Transverse colon (tissue), 4 donors: ENCODE results near the gene SERPIND1. TPM values are rescaled to one million over a fixed set of nuclear protein-coding genes. Genes with fewer than 3 reads are reported as not detected.

Source experiments
- DNase-seq: peaks from one replicate; pipeline ENCODE4 v3.0.0-alpha.2; 2019
- H3K27ac ChIP-seq, 4 donors: fragments of 200-600 bp; sonication (generic); 2 replicates each; pipeline ENCODE4 v1.5.1; 2016 to 2018; ENCODE audit warnings: inconsistent platforms in 4 of 4
- H3K27me3 ChIP-seq: fragments of 200-600 bp; sonication (generic); 2 replicates; pipeline ENCODE4 v1.5.1; 2017; ENCODE audit warnings: inconsistent platforms
- H3K36me3 ChIP-seq, 4 donors: fragments of 200-600 bp; sonication (generic); 2 replicates each; pipeline ENCODE4 v1.5.1; 2017 to 2019; ENCODE audit warnings: inconsistent platforms in 4 of 4
- H3K4me1 ChIP-seq, 4 donors: fragments of 200-600 bp; sonication (generic); 2 replicates each; pipeline ENCODE4 v1.5.1; 2017 to 2020; ENCODE audit warnings: inconsistent platforms in 4 of 4
- H3K4me3 ChIP-seq, 4 donors: fragments of 200-600 bp; sonication (generic); 1 replicate in 1 of 4; 2 replicates in 3 of 4; pipeline versions ENCODE4 v1.5.1 to v1.6.1; 2017 to 2019; ENCODE audit warnings: inconsistent platforms in 4 of 4
- H3K9me3 ChIP-seq, 2 donors: fragments of 200-600 bp; sonication (generic); 2 replicates each; pipeline ENCODE4 v1.5.1; 2017 to 2019; ENCODE audit warnings: inconsistent platforms in 2 of 2
- EP300 ChIP-seq: sonication (generic); formaldehyde crosslinking; IDR thresholded peaks from one replicate; pipeline ENCODE4 v1.6.1; 2017; ENCODE audit warnings: antibody characterized with exemption, low read depth
- POLR2A ChIP-seq: fragments of 450-650 bp; IDR thresholded peaks from one replicate; pipeline ENCODE4 v1.6.1; 2016; ENCODE audit warnings: antibody characterized with exemption, mild to moderate bottlenecking, moderate library complexity
- POLR2AphosphoS5 ChIP-seq, 3 donors: sonication (generic); formaldehyde crosslinking; IDR thresholded peaks; one replicate each; pipeline ENCODE4 v1.6.1; 2016; ENCODE audit warnings: antibody characterized with exemption in 3 of 3
- WGBS, 2 donors: methylation state at CpG; one replicate each; pipeline ENCODE4 v1.1.5; 2018; ENCODE audit warnings: low coverage in 1 of 2; 5-methylcytosine and 5-hydroxymethylcytosine counted together
- in situ Hi-C, 4 donors: fragments of 200-750 bp; cut with MboI; loops; one replicate each; pipeline versions ENCODE4 v1.15.0 to v1.15.1; 2017; ENCODE audit warnings: low sequenced_read_pairs in 3 of 4, low pct_ligation_motif_present in 1 of 4, low pct_unique_long_range_greater_than_20kb in 1 of 4
- intact Hi-C: fragments of 100-400 bp; cut with DNase I; formaldehyde crosslinking; loops from one replicate; pipeline ENCODE4 v1.15.1; 2023; ENCODE audit warnings: low total_unique reads
- total RNA-seq, 4 donors: library from RNA; depleted of rRNA; stranded (reverse); fragments of >200 nt; gene quantifications; one replicate each; pipeline ENCODE4 v1.1.0, GENCODE V29; 2016
- TF ChIP-seq, protein P1 (sequence below), 5 experiments: fragments of 200-600 bp in 3 of 5; fragments of 450-650 bp in 2 of 5; sonication (generic) in 3 of 5; IDR thresholded peaks; 1 replicate in 2 of 5; 2 replicates in 3 of 5; pipeline ENCODE4 v1.5.1; 2016 to 2017; ENCODE audit warnings: antibody characterized with exemption in 5 of 5, inconsistent platforms in 3 of 5, mild to moderate bottlenecking in 2 of 5, moderate library complexity in 1 of 5

Gene SERPIND1
- total RNA-seq, 4 donors from 2014 or later = not detected

- in situ Hi-C loops = no loop called here
- peaks cover 0 to 38% (median 17%) of the 10 kb centered on the region in 4 donors for H3K36me3 ChIP-seq
- WGBS, 2 donors = 69 to 85% methylated on average over 4 of the region's 4 CpGs
Measured at GRCh38 chr22:20807315-20807752, 33.4 kb downstream of the SERPIND1 start.

DNA sequence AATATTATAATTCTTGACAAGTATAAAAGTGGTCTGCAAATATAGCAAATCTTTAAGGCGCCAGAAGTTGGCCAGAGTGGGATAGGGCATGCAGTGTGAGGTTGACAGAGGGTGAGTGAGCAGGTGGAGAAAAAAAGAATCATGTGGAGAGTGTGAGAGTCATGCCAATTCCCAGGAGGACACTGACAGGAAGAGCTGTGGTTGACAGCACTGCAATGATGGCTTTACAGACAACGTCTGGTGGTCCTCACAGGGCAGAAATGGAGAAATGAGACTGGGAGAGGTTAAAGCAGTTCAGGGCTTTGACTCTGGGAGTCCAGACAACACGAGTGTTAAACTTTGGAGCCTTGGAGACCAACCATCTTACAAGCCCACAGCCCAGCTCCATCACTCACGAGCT, 34.9 kb downstream of the SERPIND1 start:
- Histone ChIP-seq H3K27me3 (no peaks in the 10 kb centered on the region), H3K9me3 (no peaks in the 10 kb centered on the region), H3K27ac (no peak overlapping the region), H3K36me3 (peaks cover 0 to 35% (median 16%) of the 10 kb centered on the region in 4 donors), H3K4me3 (no peak overlapping the region), H3K4me1 (no peaks in the 10 kb centered on the region)
- in situ Hi-C loops = no loop called here
- intact Hi-C loops = no loop called here
- 68 to 83% methylated on average over 2 to 4 of the region's 4 CpGs for WGBS, 2 donors
- DNase-seq = no peak
- TF ChIP-seq, protein P1, sequence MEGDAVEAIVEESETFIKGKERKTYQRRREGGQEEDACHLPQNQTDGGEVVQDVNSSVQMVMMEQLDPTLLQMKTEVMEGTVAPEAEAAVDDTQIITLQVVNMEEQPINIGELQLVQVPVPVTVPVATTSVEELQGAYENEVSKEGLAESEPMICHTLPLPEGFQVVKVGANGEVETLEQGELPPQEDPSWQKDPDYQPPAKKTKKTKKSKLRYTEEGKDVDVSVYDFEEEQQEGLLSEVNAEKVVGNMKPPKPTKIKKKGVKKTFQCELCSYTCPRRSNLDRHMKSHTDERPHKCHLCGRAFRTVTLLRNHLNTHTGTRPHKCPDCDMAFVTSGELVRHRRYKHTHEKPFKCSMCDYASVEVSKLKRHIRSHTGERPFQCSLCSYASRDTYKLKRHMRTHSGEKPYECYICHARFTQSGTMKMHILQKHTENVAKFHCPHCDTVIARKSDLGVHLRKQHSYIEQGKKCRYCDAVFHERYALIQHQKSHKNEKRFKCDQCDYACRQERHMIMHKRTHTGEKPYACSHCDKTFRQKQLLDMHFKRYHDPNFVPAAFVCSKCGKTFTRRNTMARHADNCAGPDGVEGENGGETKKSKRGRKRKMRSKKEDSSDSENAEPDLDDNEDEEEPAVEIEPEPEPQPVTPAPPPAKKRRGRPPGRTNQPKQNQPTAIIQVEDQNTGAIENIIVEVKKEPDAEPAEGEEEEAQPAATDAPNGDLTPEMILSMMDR (IDR thresholded peaks at IDR 0.05) = no peak
- TF ChIP-seq POLR2AphosphoS5 (IDR thresholded peaks at IDR 0.05) (no peak), EP300 (no peak)

More at GRCh38 chr22:20807315-20807752, 33.4 kb downstream of the SERPIND1 start:
- DNase-seq = no peak
- intact Hi-C loops = no loop called here
- H3K4me3 ChIP-seq = no peak overlapping the region
- no peaks in the 10 kb centered on the region for H3K27me3 ChIP-seq
- no peak for TF ChIP-seq POLR2AphosphoS5 (IDR thresholded peaks at IDR 0.05)
- TF ChIP-seq, protein P1 (IDR thresholded peaks at IDR 0.05) = no peak
- TF ChIP-seq POLR2A = no peak
- no peak for TF ChIP-seq EP300
- no peaks in the 10 kb centered on the region for H3K9me3 ChIP-seq
- H3K27ac ChIP-seq = no peak overlapping the region
- no peaks in the 10 kb centered on the region for H3K4me1 ChIP-seq

DNA sequence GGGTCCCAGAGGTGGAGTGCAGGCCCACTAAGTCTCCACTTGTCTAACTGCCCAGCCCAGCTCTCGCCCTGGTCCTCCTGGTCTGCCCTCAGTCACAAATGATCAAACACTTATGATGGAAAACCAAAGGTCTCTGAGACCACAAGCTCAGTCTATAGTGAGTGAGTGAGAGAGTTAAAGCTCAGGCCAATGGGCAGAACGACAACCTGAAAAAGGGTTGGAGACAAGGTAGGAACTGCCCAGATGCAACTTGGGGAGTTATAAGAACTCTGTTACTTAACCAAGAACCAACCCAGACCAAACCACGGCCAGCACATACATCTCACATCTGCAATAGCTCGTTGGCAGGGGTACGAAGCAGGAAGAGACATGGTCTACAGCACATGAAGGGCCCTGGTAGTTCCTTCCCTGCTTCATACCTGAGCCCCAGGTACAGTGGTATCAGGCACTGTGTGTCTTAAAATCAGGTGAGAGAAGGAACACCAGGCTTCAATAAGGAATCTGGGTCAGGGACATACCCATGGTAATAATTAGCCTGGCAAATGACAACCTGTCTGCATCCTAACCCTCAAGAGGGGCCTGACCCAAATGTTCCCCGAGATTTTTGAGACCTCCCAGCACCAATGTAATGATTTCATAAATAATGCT, 35.7 kb downstream of the SERPIND1 start:
- TF ChIP-seq POLR2AphosphoS5 (IDR thresholded peaks at IDR 0.05) (no peak), POLR2A (no peak), EP300 (no peak)
- TF ChIP-seq, protein P1 (IDR thresholded peaks at IDR 0.05) = no peak
- no peak overlapping the region for H3K4me3 ChIP-seq
- H3K4me1 ChIP-seq = no peaks in the 10 kb centered on the region
- H3K27me3 ChIP-seq = no peaks in the 10 kb centered on the region
- no peaks in the 10 kb centered on the region for H3K9me3 ChIP-seq
- no peak overlapping the region for H3K27ac ChIP-seq
- peaks cover 0 to 38% (median 12%) of the 10 kb centered on the region in 4 donors for H3K36me3 ChIP-seq
- WGBS, 2 donors = 80 to 90% methylated on average over 1 to 6 of the region's 6 CpGs
- DNase-seq = no peak
- intact Hi-C loops = no loop called here
- in situ Hi-C loops = no loop called here

DNA sequence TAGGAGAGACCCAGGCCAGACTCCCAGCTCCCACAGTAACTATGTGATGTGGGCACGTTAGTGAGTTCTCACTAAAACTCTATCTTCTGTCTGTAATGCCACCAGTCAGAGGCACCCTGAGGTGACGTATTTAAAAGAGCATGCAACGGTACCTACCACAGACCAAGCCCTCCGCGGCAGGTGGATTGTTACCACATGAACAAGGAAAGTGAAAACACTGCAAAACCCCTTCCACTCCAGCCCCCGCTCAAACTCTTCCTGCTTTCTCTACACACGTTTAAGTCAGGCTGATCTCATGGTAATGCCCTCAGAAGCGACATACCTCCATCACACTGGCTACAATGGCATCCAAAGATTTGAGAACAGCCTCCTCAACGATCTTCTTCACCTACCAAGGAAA, 36.7 kb downstream of the SERPIND1 start:
- DNase-seq = no peak
- Histone ChIP-seq H3K27ac (no peak overlapping the region), H3K27me3 (no peaks in the 10 kb centered on the region), H3K4me3 (no peak overlapping the region), H3K9me3 (no peaks in the 10 kb centered on the region), H3K36me3 (peaks cover 0 to 38% (median 13%) of the 10 kb centered on the region in 4 donors), H3K4me1 (no peaks in the 10 kb centered on the region)
- TF ChIP-seq, protein P1 (IDR thresholded peaks at IDR 0.05) = no peak
- no peak for TF ChIP-seq EP300
- no peak for TF ChIP-seq POLR2A
- no peak for TF ChIP-seq POLR2AphosphoS5 (IDR thresholded peaks at IDR 0.05)
- intact Hi-C loops (no loop called here), in situ Hi-C loops (no loop called here)
- WGBS, 2 donors = 87 to 93% methylated on average over 7 to 9 of the region's 9 CpGs
